Stimulated activated CD4-positive, alpha-beta T cell treated with anti-CD3 and anti-CD28 coated beads, Interleukin-1b, Interleukin-23, amount 100 ng/mL, for 4 hours (primary cell): ENCODE measurements around the gene RPL32.
"Not testable (repeated sequence)": the region's sequence is repeated elsewhere in the genome, so short reads cannot be mapped to it uniquely, and the experiment has no call there.

ENCODE experiments used
- DNase-seq, 2 donors: peaks; one replicate each; pipeline ENCODE4 v3.0.0-alpha.2; 2020; ENCODE audit warnings: low read depth in 2 of 2

RPL32 gene

GRCh38 chr3:12808587-12808986 lies 32.8 kb downstream of the RPL32 start:
- no peak for DNase-seq

- no peak for DNase-seq
Measured at GRCh38 chr3:12807601-12808359, 33.6 kb downstream of the RPL32 start.

- DNase-seq, result no peak
Measured at GRCh38 chr3:12807066-12807465, 34.3 kb downstream of the RPL32 start.

GRCh38 chr3:12803371-12803770 lies 38.0 kb downstream of the RPL32 start:
- no peak for DNase-seq

GRCh38 chr3:12799525-12800440 lies 41.6 kb downstream of the RPL32 start:
- no peak for DNase-seq

- DNase-seq, result no peak
Measured at GRCh38 chr3:12798559-12799179, 42.7 kb downstream of the RPL32 start.

GRCh38 chr3:12797892-12798558 lies 43.3 kb downstream of the RPL32 start:
- DNase-seq, result no peak

- no peak for DNase-seq
Measured at GRCh38 chr3:12797124-12797891, 44.1 kb downstream of the RPL32 start.

GRCh38 chr3:12796171-12797123 lies 44.9 kb downstream of the RPL32 start, which contains the start of gene CAND2:
Gene CAND2, plus strand, starts transcription at chr3:12796680. Its CDS starts 41 bp downstream, at chr3:12796721.
- peak; percentile 15 to 29 for DNase-seq

- DNase-seq, result no peak
Measured at GRCh38 chr3:12793701-12794100, 47.7 kb downstream of the RPL32 start.

GRCh38 chr3:12791430-12791829 lies 49.9 kb downstream of the RPL32 start:
- no peak for DNase-seq

GRCh38 chr3:12787967-12788690 lies 53.2 kb downstream of the RPL32 start:
- DNase-seq, result not testable (repeated sequence)

GRCh38 chr3:12787346-12787745 lies 54.0 kb downstream of the RPL32 start:
- DNase-seq, result peak; percentile 47 to 60

GRCh38 chr3:12785096-12785495 lies 56.3 kb downstream of the RPL32 start:
- DNase-seq, result no peak
